AG04449 (cell line): ENCODE measurements around the gene STIL.

Source experiments
- CTCF ChIA-PET: fragments of 350-600 bp; formaldehyde crosslinking; extraction: SDS; loops from one replicate; lab custom pipeline; 2021; ENCODE audit warnings: antibody characterized with exemption; lab: Yijun Ruan, JAX
- POLR2A ChIA-PET: fragments of 400-600, 350-600 bp; formaldehyde crosslinking; extraction: SDS; loops from one replicate; lab custom pipeline; 2020; ENCODE audit warnings: antibody characterized with exemption, inconsistent platforms; lab: Yijun Ruan, JAX
- DNase-seq: peaks from one replicate; pipeline ENCODE4 v3.0.0-alpha.2; 2010; ENCODE audit warnings: low read depth, low spot score
- H3K4me3 ChIP-seq: 2 replicates; pipeline ENCODE4 v1.5.1; 2011; ENCODE audit warnings: low read depth, mild to moderate bottlenecking, control low read depth, low read length
- TF ChIP-seq, protein P1 (sequence below): IDR thresholded peaks from one replicate; pipeline ENCODE4 v1.5.1; 2011; ENCODE audit warnings: mild to moderate bottlenecking, moderate library complexity, low read length, control low read depth, inconsistent platforms; ENCODE audit not compliant: insufficient read depth; ENCODE audit errors: missing control alignments

The STIL gene

GRCh38 chr1:47243910-47244309 is 70.0 kb downstream of the STIL start:
- ChIA-PET POLR2A (no interaction called here), CTCF (interaction anchor here (0.8 to 1.3 kb wide), 2 partner anchors 18 to 65 kb away, joined by 3 to 4 read pairs; no protein-coding TSS in a partner anchor)
- TF ChIP-seq, protein P1, sequence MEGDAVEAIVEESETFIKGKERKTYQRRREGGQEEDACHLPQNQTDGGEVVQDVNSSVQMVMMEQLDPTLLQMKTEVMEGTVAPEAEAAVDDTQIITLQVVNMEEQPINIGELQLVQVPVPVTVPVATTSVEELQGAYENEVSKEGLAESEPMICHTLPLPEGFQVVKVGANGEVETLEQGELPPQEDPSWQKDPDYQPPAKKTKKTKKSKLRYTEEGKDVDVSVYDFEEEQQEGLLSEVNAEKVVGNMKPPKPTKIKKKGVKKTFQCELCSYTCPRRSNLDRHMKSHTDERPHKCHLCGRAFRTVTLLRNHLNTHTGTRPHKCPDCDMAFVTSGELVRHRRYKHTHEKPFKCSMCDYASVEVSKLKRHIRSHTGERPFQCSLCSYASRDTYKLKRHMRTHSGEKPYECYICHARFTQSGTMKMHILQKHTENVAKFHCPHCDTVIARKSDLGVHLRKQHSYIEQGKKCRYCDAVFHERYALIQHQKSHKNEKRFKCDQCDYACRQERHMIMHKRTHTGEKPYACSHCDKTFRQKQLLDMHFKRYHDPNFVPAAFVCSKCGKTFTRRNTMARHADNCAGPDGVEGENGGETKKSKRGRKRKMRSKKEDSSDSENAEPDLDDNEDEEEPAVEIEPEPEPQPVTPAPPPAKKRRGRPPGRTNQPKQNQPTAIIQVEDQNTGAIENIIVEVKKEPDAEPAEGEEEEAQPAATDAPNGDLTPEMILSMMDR, result no peak
- no peak for DNase-seq
- H3K4me3 ChIP-seq, result no peak overlapping the region

- DNase-seq, result no peak
- CTCF ChIA-PET, result interaction anchor here (0.9 kb wide), 1 partner anchor 16 kb away, joined by 3 read pairs; no protein-coding TSS in a partner anchor
- POLR2A ChIA-PET, result no interaction called here
- TF ChIP-seq, protein P1, result no peak
- H3K4me3 ChIP-seq, result no peak overlapping the region
These were observed 72.5 kb downstream of the STIL start for GRCh38 chr1:47241114-47242113.

DNA sequence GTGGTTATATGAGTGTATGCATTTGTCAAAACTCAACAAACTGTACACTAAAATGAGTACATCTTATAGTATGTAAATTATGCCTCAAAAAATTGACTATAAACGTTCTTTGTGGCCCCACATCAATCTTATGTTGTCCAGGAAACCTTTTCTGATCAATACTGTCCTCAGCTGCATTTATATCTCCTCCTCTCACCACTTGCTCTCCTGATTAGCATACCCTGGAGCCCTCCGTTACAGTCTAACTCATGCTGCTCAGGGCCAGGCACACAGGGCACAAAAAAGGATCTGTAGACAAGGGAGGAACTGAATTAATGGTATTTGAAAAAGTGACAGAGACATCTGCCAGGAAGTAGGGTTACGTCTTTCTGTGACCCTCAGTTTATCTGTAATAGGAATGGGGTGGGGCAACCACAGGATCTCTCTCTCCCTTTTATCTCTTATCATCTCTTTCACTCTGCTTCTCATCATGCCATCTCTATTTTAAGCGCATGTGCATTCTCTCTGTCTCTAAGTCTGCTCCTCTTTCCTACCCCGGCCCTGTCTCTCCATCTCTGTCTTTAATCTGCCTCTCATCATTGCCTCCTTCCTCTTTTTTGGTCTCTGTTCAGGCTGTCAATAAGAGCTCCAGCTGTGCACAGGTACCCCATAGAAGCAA is 74.9 kb downstream of the STIL start:
- CTCF ChIA-PET, result interaction anchor here (0.8 to 1.9 kb wide), 3 partner anchors 24 to 195 kb away, joined by 3 to 4 read pairs (median 3); no protein-coding TSS in a partner anchor
- DNase-seq, result no peak
- POLR2A ChIA-PET, result interaction anchor here (0.7 kb wide), 1 partner anchor 31 kb away, joined by 5 read pairs; no protein-coding TSS in a partner anchor
- H3K4me3 ChIP-seq, result no peak overlapping the region
- TF ChIP-seq, protein P1, result no peak

DNA sequence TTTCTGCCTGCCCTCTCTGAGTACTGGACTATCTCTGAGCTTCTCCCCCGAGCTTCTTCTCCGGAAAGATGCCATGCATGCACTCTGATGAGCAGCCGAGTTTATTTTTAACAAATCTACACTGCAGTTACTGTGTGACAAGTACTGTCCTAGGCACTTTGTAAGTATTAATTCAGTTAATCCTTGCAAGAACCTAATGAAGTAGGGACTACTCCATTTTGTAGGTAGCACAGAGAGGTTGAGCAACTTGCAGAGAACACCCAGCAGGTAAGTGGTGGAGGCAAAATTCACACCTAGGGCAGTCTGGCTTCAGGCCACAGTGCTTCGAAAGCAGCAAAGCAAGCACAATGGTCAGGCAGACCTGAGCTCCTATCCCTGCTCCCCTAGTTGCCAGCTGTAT is 78.1 kb downstream of the STIL start:
- ChIA-PET CTCF (interaction anchor here (1.1 to 2.0 kb wide), 3 partner anchors 26 to 57 kb away, joined by 3 to 4 read pairs (median 4); no protein-coding TSS in a partner anchor), POLR2A (no interaction called here)
- TF ChIP-seq, protein P1, result no peak
- H3K4me3 ChIP-seq, result no peak overlapping the region
- DNase-seq, result no peak

DNA sequence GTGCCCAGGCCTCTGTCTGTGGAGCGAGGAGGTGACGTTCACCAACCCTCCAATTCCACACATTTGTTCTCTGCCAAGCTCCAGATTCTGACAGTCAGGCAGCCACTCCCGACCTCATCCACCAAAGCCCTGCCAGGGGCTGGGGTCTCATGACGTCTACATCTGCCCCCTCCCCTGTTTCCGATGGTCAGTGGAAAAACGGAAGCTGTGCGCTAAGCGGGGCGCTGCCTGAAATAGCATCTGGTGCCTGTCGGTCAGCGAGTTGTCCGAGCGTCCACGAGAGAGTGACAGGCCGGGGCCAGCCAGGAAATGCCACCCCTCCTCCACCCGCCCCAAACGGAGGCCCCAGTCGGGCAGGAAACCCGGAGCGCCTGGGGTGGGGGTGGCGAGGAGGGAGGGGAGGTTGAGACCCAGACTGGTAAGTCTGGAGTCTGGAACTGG is 78.7 kb downstream of the STIL start:
- CTCF ChIA-PET, result interaction anchor here (1.1 to 2.0 kb wide), 2 partner anchors 27 to 56 kb away, joined by 4 read pairs; no protein-coding TSS in a partner anchor
- no peak overlapping the region for H3K4me3 ChIP-seq
- TF ChIP-seq, protein P1, result no peak
- no peak for DNase-seq
- POLR2A ChIA-PET, result no interaction called here
